K562 (cell line): Measurements from ENCODE around the gene RAB26. TPM values are rescaled to one million over a fixed set of nuclear protein-coding genes. Genes with fewer than 3 reads are reported as not detected.

ENCODE experiments used
- ADNP ChIP-seq: fragments of 200-800 bp; sonication (Bioruptor generic); IDR thresholded peaks from 2 replicates; pipeline ENCODE4 v1.6.1; 2016; ENCODE audit warnings: missing genetic modification characterization, missing compliant biosample characterization
- CBX1 ChIP-seq: sonication (generic); IDR thresholded peaks from 2 replicates; pipeline ENCODE4 v1.6.1; 2016; ENCODE audit warnings: antibody characterized with exemption, low read depth, mild to moderate bottlenecking
- CBX5 ChIP-seq: IDR thresholded peaks from 2 replicates; pipeline ENCODE4 v1.6.1; 2014; ENCODE audit warnings: low read depth, borderline replicate concordance
- CCNT2 ChIP-seq: IDR thresholded peaks from 2 replicates; pipeline ENCODE4 v1.6.1; 2011; ENCODE audit warnings: borderline replicate concordance, low read depth, mild to moderate bottlenecking, moderate library complexity, mixed read lengths, low read length; ENCODE audit not compliant: insufficient read length; ENCODE audit errors: extremely low read depth
- E2F3 ChIP-seq: fragments of 250-450 bp; sonication (Bioruptor Pico); IDR thresholded peaks from 2 replicates; pipeline ENCODE4 v1.4.0; 2020; ENCODE audit warnings: mild to moderate bottlenecking
- HNRNPK ChIP-seq: fragments of 200-400 bp; formaldehyde crosslinking; IDR thresholded peaks from one replicate; pipeline ENCODE4 v1.6.1; 2018; ENCODE audit warnings: mild to moderate bottlenecking, low read depth, low read length; ENCODE audit not compliant: poor library complexity, severe bottlenecking
- NR4A1 ChIP-seq, 2 experiments: fragments of 250-450 bp in 1 of 2; fragments of 450-650 bp in 1 of 2; sonication (Bioruptor Pico) in 1 of 2; IDR thresholded peaks; 2 replicates each; pipeline versions ENCODE4 v1.4.0 to v1.6.1; 2016 to 2020; ENCODE audit warnings: mild to moderate bottlenecking in 2 of 2, missing compliant biosample characterization in 1 of 2, missing genetic modification characterization in 1 of 2, moderate library complexity in 1 of 2
- POLR2B ChIP-seq: fragments of 450-650 bp; IDR thresholded peaks from 2 replicates; pipeline ENCODE4 v1.6.1; 2018; ENCODE audit warnings: low read depth; ENCODE audit not compliant: partially characterized antibody
- RBM34 ChIP-seq: fragments of 200-400 bp; formaldehyde crosslinking; IDR thresholded peaks from 2 replicates; pipeline ENCODE4 v1.6.1; 2018; ENCODE audit warnings: low read length, borderline replicate concordance; ENCODE audit not compliant: insufficient read depth
- SIN3B ChIP-seq: fragments of 450-650 bp; IDR thresholded peaks from 2 replicates; pipeline ENCODE4 v1.6.1; 2017; ENCODE audit warnings: low read depth, mild to moderate bottlenecking, moderate library complexity
- SRSF1 ChIP-seq: fragments of 200-400 bp; formaldehyde crosslinking; IDR thresholded peaks from 2 replicates; pipeline ENCODE4 v1.6.1; 2017; ENCODE audit warnings: mild to moderate bottlenecking, low read depth, low read length, moderate library complexity
- TCF3 ChIP-seq: sonication (generic); formaldehyde crosslinking; IDR thresholded peaks from 2 replicates; pipeline ENCODE4 v1.4.0; 2020; ENCODE audit warnings: mild to moderate bottlenecking, missing genetic modification reagents
- THRAP3 ChIP-seq: fragments of 450-650 bp; IDR thresholded peaks from 2 replicates; pipeline ENCODE4 v1.6.1; 2016; ENCODE audit warnings: mild to moderate bottlenecking, inconsistent platforms, borderline replicate concordance
- XRCC4 ChIP-seq: IDR thresholded peaks from one replicate; pipeline ENCODE4 v1.6.1; 2011; ENCODE audit not compliant: insufficient read depth, insufficient read length; ENCODE audit errors: extremely low read depth
- ZNF354B ChIP-seq: fragments of 250-450 bp; sonication (Bioruptor Pico); IDR thresholded peaks from 2 replicates; pipeline ENCODE4 v1.4.0; 2020
- ZNF57 ChIP-seq: fragments of 450-650 bp; formaldehyde crosslinking; IDR thresholded peaks from 2 replicates; pipeline ENCODE4 v1.4.0; 2020; ENCODE audit warnings: mild to moderate bottlenecking, moderate library complexity
- ZNF77 ChIP-seq: fragments of 250-450 bp; sonication (Bioruptor Pico); IDR thresholded peaks from 2 replicates; pipeline ENCODE4 v1.5.0; 2020
- polyA plus RNA-seq, 8 experiments: library from polyadenylated mRNA; depleted of rRNA in 4 of 8; stranded (reverse) in 5 of 8; unstranded in 3 of 8; fragments of >200 nt; fragmentation: Nextera tagmentation in 2 of 8; fragmentation: Illumina TruSeq in 1 of 8; extraction: Ambion mirVana in 2 of 8; extraction: Trizol in 1 of 8; gene quantifications; 2 replicates each; pipeline versions ENCODE4 v1.2.1 to v1.2.3, GENCODE V29; 2011 to 2014; ENCODE audit warnings: inconsistent platforms in 1 of 8, missing spikeins in 1 of 8
- total RNA-seq, 7 experiments: library from RNA; depleted of rRNA in 6 of 7; stranded (reverse); fragments of >200 nt in 6 of 7; fragmentation: Illumina TruSeq in 2 of 7; extraction: Trizol in 2 of 7; gene quantifications; 2 replicates each; pipeline versions ENCODE4 v1.2.1 to v1.2.3, GENCODE V29; 2011 to 2021; ENCODE audit warnings: low replicate concordance in 1 of 7
- TF ChIP-seq, protein P1 (sequence below): sonication (generic); formaldehyde crosslinking; IDR thresholded peaks from 2 replicates; pipeline ENCODE4 v1.8.0; 2023; ENCODE audit warnings: mild to moderate bottlenecking, missing genetic modification reagents
- TF ChIP-seq, protein P2 (sequence below): sonication (generic); formaldehyde crosslinking; IDR thresholded peaks from 2 replicates; pipeline ENCODE4 v1.8.0; 2022; ENCODE audit warnings: mild to moderate bottlenecking, low read depth, missing genetic modification reagents
- TF ChIP-seq, protein P3 (sequence below): fragments of 450-650 bp; formaldehyde crosslinking; IDR thresholded peaks from 2 replicates; pipeline ENCODE4 v1.4.0; 2020; ENCODE audit warnings: mild to moderate bottlenecking, moderate library complexity

RAB26 gene
- total and polyA plus RNA-seq, 9 of the 15 experiments (the other 6 are each of a cell fraction or from before 2014, with no cell fraction given): 0.25 to 6.1 (median 2.1) TPM

DNA sequence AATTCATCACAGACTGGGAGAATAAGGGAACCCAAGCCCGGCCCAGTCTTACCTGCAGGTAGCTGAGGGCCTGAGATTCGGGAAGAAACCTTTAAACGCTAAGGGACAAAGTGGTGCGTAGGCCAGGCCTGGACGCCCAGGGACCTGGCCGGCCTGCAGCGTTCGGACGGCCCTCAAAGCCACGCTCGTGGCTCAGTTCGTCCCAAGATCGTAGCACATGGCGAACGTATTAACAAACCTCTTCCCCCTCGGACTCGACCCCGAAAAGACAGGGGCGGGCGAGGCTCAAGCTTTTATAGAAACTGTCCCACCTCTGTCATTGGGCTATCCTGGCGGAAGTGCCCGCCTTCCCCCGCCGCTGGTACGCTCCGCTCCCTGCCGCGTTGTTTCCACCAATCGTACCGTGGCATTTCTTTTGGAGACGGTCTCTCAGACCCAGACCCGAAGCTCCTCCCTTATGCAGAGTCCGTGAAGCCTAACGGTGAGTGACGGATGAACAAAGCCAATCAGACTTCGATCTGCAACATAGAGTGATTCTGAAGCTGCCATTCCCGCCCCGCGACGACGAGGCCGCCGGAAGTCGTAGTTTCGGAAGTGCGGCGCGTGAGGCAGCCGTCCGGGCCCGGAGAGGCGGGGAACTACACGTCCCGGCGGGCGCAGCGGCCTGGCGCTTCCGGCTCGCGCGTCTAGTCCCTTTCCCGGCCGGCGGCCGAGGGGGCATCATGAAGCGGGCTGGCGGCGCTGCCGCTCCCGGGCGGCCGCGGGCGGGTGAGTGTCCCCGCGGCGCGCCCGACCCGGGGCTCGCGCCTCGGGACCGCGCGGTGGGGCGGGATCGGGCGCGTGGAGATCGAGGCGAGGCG, 6.9 kb downstream of the RAB26 start, which contains the start of gene TRAF7 (continued):
- TF ChIP-seq, protein P1, sequence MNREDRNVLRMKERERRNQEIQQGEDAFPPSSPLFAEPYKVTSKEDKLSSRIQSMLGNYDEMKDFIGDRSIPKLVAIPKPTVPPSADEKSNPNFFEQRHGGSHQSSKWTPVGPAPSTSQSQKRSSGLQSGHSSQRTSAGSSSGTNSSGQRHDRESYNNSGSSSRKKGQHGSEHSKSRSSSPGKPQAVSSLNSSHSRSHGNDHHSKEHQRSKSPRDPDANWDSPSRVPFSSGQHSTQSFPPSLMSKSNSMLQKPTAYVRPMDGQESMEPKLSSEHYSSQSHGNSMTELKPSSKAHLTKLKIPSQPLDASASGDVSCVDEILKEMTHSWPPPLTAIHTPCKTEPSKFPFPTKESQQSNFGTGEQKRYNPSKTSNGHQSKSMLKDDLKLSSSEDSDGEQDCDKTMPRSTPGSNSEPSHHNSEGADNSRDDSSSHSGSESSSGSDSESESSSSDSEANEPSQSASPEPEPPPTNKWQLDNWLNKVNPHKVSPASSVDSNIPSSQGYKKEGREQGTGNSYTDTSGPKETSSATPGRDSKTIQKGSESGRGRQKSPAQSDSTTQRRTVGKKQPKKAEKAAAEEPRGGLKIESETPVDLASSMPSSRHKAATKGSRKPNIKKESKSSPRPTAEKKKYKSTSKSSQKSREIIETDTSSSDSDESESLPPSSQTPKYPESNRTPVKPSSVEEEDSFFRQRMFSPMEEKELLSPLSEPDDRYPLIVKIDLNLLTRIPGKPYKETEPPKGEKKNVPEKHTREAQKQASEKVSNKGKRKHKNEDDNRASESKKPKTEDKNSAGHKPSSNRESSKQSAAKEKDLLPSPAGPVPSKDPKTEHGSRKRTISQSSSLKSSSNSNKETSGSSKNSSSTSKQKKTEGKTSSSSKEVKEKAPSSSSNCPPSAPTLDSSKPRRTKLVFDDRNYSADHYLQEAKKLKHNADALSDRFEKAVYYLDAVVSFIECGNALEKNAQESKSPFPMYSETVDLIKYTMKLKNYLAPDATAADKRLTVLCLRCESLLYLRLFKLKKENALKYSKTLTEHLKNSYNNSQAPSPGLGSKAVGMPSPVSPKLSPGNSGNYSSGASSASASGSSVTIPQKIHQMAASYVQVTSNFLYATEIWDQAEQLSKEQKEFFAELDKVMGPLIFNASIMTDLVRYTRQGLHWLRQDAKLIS (CRISPR knock-in tag): peak; percentile 99
- TF ChIP-seq CCNT2 (peak; percentile 48), ADNP (tag) (no peak), SIN3B (peak; percentile 65; the same call in 1 of the 2 replicates), CBX1 (peak; percentile 90; the same call in 1 of the 2 replicates), NR4A1 (CRISPR knock-in tag; IDR thresholded peaks at IDR 0.05) (0 out of 2 replicates have a peak, but pooled peaks have one; percentile 17), NR4A1 (tag; IDR thresholded peaks at IDR 0.05) (no peak), TCF3 (CRISPR knock-in tag) (peak; percentile 23; the same call in 1 of the 2 replicates), RBM34 (no peak), HNRNPK (no peak), E2F3 (0 out of 2 replicates have a peak, but pooled peaks have one; percentile 62), POLR2B (peak; percentile 100), ZNF77 (CRISPR knock-in tag) (peak; percentile 77; the same call in 1 of the 2 replicates), ZNF57 (no peak), CBX5 (no peak), THRAP3 (no peak; the same call in 1 of the 2 replicates), XRCC4 (no peak), ZNF354B (no peak), SRSF1 (no peak)
- TF ChIP-seq, protein P2, sequence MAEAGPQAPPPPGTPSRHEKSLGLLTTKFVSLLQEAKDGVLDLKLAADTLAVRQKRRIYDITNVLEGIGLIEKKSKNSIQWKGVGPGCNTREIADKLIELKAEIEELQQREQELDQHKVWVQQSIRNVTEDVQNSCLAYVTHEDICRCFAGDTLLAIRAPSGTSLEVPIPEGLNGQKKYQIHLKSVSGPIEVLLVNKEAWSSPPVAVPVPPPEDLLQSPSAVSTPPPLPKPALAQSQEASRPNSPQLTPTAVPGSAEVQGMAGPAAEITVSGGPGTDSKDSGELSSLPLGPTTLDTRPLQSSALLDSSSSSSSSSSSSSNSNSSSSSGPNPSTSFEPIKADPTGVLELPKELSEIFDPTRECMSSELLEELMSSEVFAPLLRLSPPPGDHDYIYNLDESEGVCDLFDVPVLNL (CRISPR knock-in tag): no peak
- TF ChIP-seq, protein P3, sequence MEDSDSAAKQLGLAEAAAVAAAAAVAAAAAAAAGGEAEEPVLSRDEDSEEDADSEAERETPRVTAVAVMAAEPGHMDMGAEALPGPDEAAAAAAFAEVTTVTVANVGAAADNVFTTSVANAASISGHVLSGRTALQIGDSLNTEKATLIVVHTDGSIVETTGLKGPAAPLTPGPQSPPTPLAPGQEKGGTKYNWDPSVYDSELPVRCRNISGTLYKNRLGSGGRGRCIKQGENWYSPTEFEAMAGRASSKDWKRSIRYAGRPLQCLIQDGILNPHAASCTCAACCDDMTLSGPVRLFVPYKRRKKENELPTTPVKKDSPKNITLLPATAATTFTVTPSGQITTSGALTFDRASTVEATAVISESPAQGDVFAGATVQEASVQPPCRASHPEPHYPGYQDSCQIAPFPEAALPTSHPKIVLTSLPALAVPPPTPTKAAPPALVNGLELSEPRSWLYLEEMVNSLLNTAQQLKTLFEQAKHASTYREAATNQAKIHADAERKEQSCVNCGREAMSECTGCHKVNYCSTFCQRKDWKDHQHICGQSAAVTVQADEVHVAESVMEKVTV (CRISPR knock-in tag): no peak
